ENCODE results near the gene MYO10. TPM values are rescaled to one million over a fixed set of nuclear protein-coding genes. Genes with fewer than 3 reads are reported as not detected.

Gene MYO10
- total and polyA plus RNA-seq, 4 donors, result 4.8 to 19.8 (median 11.5) TPM

GRCh38 chr5:16642867-16643266 is 293.2 kb downstream of the MYO10 start:
- no peak for DNase-seq
- Histone ChIP-seq H3K4me3 (ENCODE audit: low read length in 2 of 2) (no peak overlapping the region), H3K9me3 (ENCODE audit: control insufficient read depth, low read length) (no peaks in the 10 kb centered on the region), H3K36me3 (ENCODE audit: control insufficient read depth in 1 of 2, insufficient read depth in 2 of 2, low read length in 1 of 2) (no peaks in the 10 kb centered on the region), H3K4me1 (ENCODE audit: control insufficient read depth in 1 of 2, insufficient read depth in 2 of 2, low read length in 2 of 2) (no peaks in the 10 kb centered on the region), H3K27me3 (ENCODE audit: control insufficient read depth in 1 of 2, insufficient read depth in 2 of 2, low read length in 1 of 2) (no peaks in the 10 kb centered on the region), H3K27ac (ENCODE audit: low read depth in 1 of 2, low read length in 2 of 2) (no peak overlapping the region)
- intact Hi-C loops (cut with DNase I), result no loop called here
- ATAC-seq (ENCODE audit: low FRiP score), result no peak
- 68 to 77% methylated on average over 2 of the region's 2 CpGs for WGBS, 2 donors

- H3K4me1 ChIP-seq (ENCODE audit: control insufficient read depth in 1 of 2, insufficient read depth in 2 of 2, low read length in 2 of 2), result no peaks in the 10 kb centered on the region
- no peaks in the 10 kb centered on the region for H3K27me3 ChIP-seq (ENCODE audit: control insufficient read depth in 1 of 2, insufficient read depth in 2 of 2, low read length in 1 of 2)
- H3K4me3 ChIP-seq (ENCODE audit: low read length in 2 of 2), result no peak overlapping the region
- intact Hi-C loops (cut with DNase I), result no loop called here
- no peaks in the 10 kb centered on the region for H3K9me3 ChIP-seq (ENCODE audit: control insufficient read depth, low read length)
- WGBS, 2 donors, result 91% methylated on average over 4 of the region's 4 CpGs
- no peak overlapping the region for H3K27ac ChIP-seq (ENCODE audit: low read depth in 1 of 2, low read length in 2 of 2)
- no peaks in the 10 kb centered on the region for H3K36me3 ChIP-seq (ENCODE audit: control insufficient read depth in 1 of 2, insufficient read depth in 2 of 2, low read length in 1 of 2)
- DNase-seq, result no peak
- no peak for ATAC-seq (ENCODE audit: low FRiP score)
These were observed 296.9 kb downstream of the MYO10 start for GRCh38 chr5:16639206-16639605.

- H3K4me3 ChIP-seq (ENCODE audit: low read length in 2 of 2), result no peak overlapping the region
- intact Hi-C loops (cut with DNase I), result no loop called here
These were observed 307.7 kb downstream of the MYO10 start for GRCh38 chr5:16628376-16628775.

GRCh38 chr5:16626696-16627264 is 309.3 kb downstream of the MYO10 start:
- 54 to 55% methylated on average over 5 of the region's 5 CpGs for WGBS, 2 donors

More at GRCh38 chr5:16628376-16628775, 307.7 kb downstream of the MYO10 start:
- Histone ChIP-seq H3K36me3 (ENCODE audit: control insufficient read depth in 1 of 2, insufficient read depth in 2 of 2, low read length in 1 of 2) (no peaks in the 10 kb centered on the region), H3K4me1 (ENCODE audit: control insufficient read depth in 1 of 2, insufficient read depth in 2 of 2, low read length in 2 of 2) (no peaks in the 10 kb centered on the region), H3K27me3 (ENCODE audit: control insufficient read depth in 1 of 2, insufficient read depth in 2 of 2, low read length in 1 of 2) (no peaks in the 10 kb centered on the region), H3K27ac (ENCODE audit: low read depth in 1 of 2, low read length in 2 of 2) (no peak overlapping the region), H3K9me3 (ENCODE audit: control insufficient read depth, low read length) (peaks cover 2% of the 10 kb centered on the region)
- DNase-seq, result no peak
- no peak for ATAC-seq (ENCODE audit: low FRiP score)
- WGBS, 2 donors, result 78 to 85% methylated on average over 3 of the region's 3 CpGs

GRCh38 chr5:16625096-16625495 is 311.0 kb downstream of the MYO10 start:
- Histone ChIP-seq H3K36me3 (ENCODE audit: control insufficient read depth in 1 of 2, insufficient read depth in 2 of 2, low read length in 1 of 2) (no peaks in the 10 kb centered on the region), H3K9me3 (ENCODE audit: control insufficient read depth, low read length) (peaks cover 2% of the 10 kb centered on the region), H3K4me3 (ENCODE audit: low read length in 2 of 2) (no peak overlapping the region), H3K27me3 (ENCODE audit: control insufficient read depth in 1 of 2, insufficient read depth in 2 of 2, low read length in 1 of 2) (no peaks in the 10 kb centered on the region), H3K4me1 (ENCODE audit: control insufficient read depth in 1 of 2, insufficient read depth in 2 of 2, low read length in 2 of 2) (no peaks in the 10 kb centered on the region), H3K27ac (ENCODE audit: low read depth in 1 of 2, low read length in 2 of 2) (no peak overlapping the region)
- 36 to 42% methylated on average over 3 of the region's 3 CpGs for WGBS, 2 donors
- no peak for DNase-seq
- intact Hi-C loops (cut with DNase I), result no loop called here
- no peak for ATAC-seq (ENCODE audit: low FRiP score)

More at GRCh38 chr5:16626696-16627264, 309.3 kb downstream of the MYO10 start:
- intact Hi-C loops (cut with DNase I), result no loop called here
- Histone ChIP-seq H3K4me3 (ENCODE audit: low read length in 2 of 2) (no peak overlapping the region), H3K9me3 (ENCODE audit: control insufficient read depth, low read length) (peaks cover 2% of the 10 kb centered on the region), H3K27ac (ENCODE audit: low read depth in 1 of 2, low read length in 2 of 2) (no peak overlapping the region), H3K36me3 (ENCODE audit: control insufficient read depth in 1 of 2, insufficient read depth in 2 of 2, low read length in 1 of 2) (no peaks in the 10 kb centered on the region), H3K27me3 (ENCODE audit: control insufficient read depth in 1 of 2, insufficient read depth in 2 of 2, low read length in 1 of 2) (no peaks in the 10 kb centered on the region), H3K4me1 (ENCODE audit: control insufficient read depth in 1 of 2, insufficient read depth in 2 of 2, low read length in 2 of 2) (no peaks in the 10 kb centered on the region)
- no peak for DNase-seq
- no peak for ATAC-seq (ENCODE audit: low FRiP score)

GRCh38 chr5:16619136-16619535 is 317.0 kb downstream of the MYO10 start:
- Histone ChIP-seq H3K36me3 (ENCODE audit: control insufficient read depth in 1 of 2, insufficient read depth in 2 of 2, low read length in 1 of 2) (no peaks in the 10 kb centered on the region), H3K4me1 (ENCODE audit: control insufficient read depth in 1 of 2, insufficient read depth in 2 of 2, low read length in 2 of 2) (no peaks in the 10 kb centered on the region), H3K9me3 (ENCODE audit: control insufficient read depth, low read length) (no peaks in the 10 kb centered on the region), H3K27ac (ENCODE audit: low read depth in 1 of 2, low read length in 2 of 2) (no peak overlapping the region), H3K27me3 (ENCODE audit: control insufficient read depth in 1 of 2, insufficient read depth in 2 of 2, low read length in 1 of 2) (no peaks in the 10 kb centered on the region), H3K4me3 (ENCODE audit: low read length in 2 of 2) (no peak overlapping the region)
- ATAC-seq (ENCODE audit: low FRiP score) (no peak), DNase-seq (no peak)
- intact Hi-C loops (cut with DNase I), result no loop called here
- 65 to 77% methylated on average over 2 of the region's 2 CpGs for WGBS, 2 donors

- Histone ChIP-seq H3K9me3 (ENCODE audit: control insufficient read depth, low read length) (no peaks in the 10 kb centered on the region), H3K27me3 (ENCODE audit: control insufficient read depth in 1 of 2, insufficient read depth in 2 of 2, low read length in 1 of 2) (no peaks in the 10 kb centered on the region), H3K27ac (ENCODE audit: low read depth in 1 of 2, low read length in 2 of 2) (no peak overlapping the region), H3K4me3 (ENCODE audit: low read length in 2 of 2) (no peak overlapping the region), H3K4me1 (ENCODE audit: control insufficient read depth in 1 of 2, insufficient read depth in 2 of 2, low read length in 2 of 2) (no peaks in the 10 kb centered on the region), H3K36me3 (ENCODE audit: control insufficient read depth in 1 of 2, insufficient read depth in 2 of 2, low read length in 1 of 2) (no peaks in the 10 kb centered on the region)
- 70 to 80% methylated on average over 10 of the region's 10 CpGs for WGBS, 2 donors
- intact Hi-C loops (cut with DNase I), result no loop called here
- DNase-seq (no peak), ATAC-seq (ENCODE audit: low FRiP score) (no peak)
These were observed 317.8 kb downstream of the MYO10 start for GRCh38 chr5:16618138-16618897.

GRCh38 chr5:16617274-16617968 is 318.7 kb downstream of the MYO10 start:
- WGBS, 2 donors, result 31 to 37% methylated on average over 26 to 27 of the region's 27 CpGs
- ATAC-seq (ENCODE audit: low FRiP score), result no peak
- no peaks in the 10 kb centered on the region for H3K36me3 ChIP-seq (ENCODE audit: control insufficient read depth in 1 of 2, insufficient read depth in 2 of 2, low read length in 1 of 2)
- H3K27me3 ChIP-seq (ENCODE audit: control insufficient read depth in 1 of 2, insufficient read depth in 2 of 2, low read length in 1 of 2), result no peaks in the 10 kb centered on the region
- intact Hi-C loops (cut with DNase I), result no loop called here
- no peaks in the 10 kb centered on the region for H3K4me1 ChIP-seq (ENCODE audit: control insufficient read depth in 1 of 2, insufficient read depth in 2 of 2, low read length in 2 of 2)
- H3K9me3 ChIP-seq (ENCODE audit: control insufficient read depth, low read length), result no peaks in the 10 kb centered on the region
- no peak overlapping the region for H3K27ac ChIP-seq (ENCODE audit: low read depth in 1 of 2, low read length in 2 of 2)
- peak overlapping the region; percentile 60 to 67 for H3K4me3 ChIP-seq (ENCODE audit: low read length in 2 of 2)
- no peak for DNase-seq

All from aorta (tissue), 5 donors.